Non-pigmented ciliary epithelial cell (primary cell): ENCODE results near the gene KIAA1217.
"Not testable (repeated sequence)": the region's sequence is repeated elsewhere in the genome, so short reads cannot be mapped to it uniquely, and the experiment has no call there.

Source experiments
- DNase-seq: peaks from one replicate; pipeline ENCODE4 v3.0.0-alpha.2; 2010; ENCODE audit warnings: low read depth

KIAA1217 gene

DNA sequence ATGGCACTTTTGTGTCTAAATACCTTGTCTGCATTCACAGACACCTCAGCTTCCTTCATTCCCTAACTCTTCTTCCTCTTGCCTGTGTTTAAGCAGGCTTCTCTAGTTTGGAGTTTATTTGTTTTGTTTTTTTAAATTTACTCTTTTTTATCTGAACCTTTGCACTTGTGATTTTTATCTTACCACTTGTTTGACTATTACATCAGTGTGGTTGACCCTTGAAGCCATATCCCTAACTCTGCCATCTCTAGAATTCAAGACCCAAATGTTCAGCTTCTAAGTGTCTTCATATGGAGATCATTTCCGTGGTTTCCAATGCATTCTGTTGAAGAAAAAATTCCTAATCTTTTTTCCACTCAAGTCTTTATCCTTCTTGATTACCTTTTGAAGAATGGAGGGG is 233.3 kb downstream of the KIAA1217 start:
- DNase-seq: no peak

DNA sequence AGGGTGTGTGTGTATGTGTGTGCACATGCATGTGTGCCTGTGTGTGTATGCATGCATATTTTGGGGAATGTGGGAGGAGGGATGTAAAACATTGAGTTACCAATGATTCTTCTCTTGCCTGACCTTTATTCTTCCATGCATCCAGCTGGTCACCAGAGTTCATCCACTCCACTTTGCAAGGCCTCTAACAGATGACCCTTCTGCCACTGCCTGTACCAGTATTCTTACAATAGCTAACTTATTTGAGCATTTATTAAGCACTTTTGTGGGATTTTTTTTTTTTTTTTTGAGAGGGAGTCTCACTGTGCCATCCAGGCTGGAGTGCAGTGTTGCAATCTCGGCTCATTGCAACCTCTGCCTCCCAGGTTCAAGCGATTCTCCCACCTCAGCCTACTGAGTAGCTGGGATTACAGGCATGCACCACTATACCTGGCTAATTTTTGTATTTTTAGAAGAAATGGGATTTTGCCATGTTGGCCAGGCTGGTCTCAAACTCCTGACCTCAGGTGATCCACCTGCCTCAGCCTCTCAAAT is 233.8 kb downstream of the KIAA1217 start:
- not testable (repeated sequence) for DNase-seq

DNA sequence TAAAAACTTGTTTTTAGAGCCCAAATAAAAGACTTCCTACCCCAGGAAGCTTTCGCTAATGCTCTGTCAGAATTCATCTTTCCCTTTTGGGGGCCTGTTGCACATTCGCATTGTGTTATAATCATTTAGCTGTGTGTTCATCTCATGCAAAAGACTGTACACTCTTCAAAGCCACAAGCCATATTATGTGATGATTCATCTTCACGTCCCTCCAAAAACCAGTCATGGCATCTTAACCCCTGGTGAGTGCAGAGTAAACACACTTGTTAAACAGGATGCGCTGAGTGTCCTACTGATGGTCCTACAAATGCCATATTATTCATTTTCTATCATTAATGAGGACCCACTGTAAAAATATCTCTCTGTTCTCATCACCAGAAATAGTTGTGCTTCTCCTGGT is 235.4 kb downstream of the KIAA1217 start:
- peak; percentile 83 for DNase-seq

DNA sequence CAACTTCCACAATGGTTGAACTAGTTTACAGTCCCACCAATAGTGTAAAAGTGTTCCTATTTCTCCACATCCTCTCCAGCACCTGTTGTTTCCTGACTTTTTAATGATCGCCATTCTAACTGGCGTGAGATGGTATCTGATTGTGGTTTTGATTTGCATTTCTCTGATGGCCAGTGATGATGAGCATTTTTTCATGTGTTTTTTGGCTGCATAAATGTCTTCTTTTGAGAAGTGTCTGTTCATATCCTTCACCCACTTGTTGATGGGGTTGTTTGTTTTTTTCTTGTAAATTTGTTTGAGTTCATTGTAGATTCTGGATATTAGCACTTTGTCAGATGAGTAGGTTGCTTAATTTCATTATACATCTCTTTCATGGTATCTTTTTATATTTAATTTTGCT is 237.0 kb downstream of the KIAA1217 start:
- DNase-seq: not testable (repeated sequence)

DNA sequence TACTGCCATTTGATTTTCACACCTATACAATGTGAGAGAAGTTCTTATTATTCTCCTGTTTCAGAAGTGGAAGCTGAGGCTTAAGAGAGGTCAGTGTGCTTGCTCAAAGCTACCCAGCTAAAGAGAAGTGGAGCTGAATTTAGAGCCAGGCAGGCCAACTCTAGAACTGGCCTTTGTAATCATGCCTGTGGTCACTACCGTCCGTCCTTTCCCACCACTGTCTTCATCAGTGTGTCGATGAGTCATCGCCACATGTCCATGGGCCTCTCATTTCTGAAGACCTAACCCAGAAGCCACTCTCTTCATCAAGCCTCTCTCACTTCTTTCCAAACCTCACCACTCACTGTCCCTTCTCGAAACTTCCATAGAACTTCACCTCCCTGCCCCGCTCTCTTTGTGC is 237.8 kb downstream of the KIAA1217 start:
- peak; percentile 95 for DNase-seq

DNA sequence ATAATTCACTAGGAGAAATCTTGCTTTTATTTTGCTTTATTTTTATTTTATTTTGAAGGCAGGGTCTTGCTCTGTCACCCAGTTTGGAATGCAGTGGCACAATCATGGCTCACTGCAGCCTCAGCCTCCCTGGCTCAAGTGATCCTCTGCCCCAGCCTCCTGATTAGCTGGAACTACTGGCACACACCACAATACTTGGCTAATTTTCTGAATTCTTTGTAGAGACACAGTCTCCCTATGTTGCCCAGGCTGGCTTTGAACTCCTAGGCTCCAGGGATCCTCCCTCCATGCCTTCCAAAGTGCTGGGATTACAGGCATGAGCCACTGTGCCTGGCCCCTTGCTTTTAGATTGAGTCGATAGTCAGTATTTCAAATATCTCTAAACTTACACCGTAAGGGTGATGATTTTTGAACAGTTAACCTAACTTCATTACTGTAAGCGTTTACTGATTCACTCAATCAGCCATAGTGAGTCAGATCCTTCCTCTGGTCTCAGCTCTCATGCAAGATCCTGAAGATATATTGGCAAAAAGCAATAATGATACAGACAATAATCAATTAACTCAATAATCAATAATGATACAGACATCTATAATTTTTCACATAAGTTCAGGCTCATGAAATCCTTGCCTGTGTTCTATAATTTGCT is 239.5 kb downstream of the KIAA1217 start:
- peak; percentile 32 for DNase-seq

DNA sequence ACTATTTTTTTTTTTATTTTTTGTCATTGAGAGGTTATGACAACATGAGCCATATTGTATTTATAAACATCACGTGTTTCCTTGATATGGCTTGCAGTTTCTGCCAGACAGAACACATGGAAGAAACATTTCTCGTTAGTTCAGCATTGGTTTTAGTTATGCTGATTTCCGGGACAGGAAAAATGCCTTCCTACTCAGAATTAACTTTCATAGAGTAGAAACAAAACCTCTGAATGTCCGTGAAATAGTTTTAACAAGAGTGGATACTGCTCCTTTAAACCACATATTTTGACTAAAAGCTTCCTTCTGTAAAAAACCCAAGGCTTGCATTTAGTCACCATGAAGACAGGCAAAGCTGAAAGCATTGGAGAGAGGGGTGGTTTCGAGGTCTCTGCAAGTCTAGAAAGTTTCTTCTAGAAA is 240.4 kb downstream of the KIAA1217 start:
- no peak for DNase-seq

DNA sequence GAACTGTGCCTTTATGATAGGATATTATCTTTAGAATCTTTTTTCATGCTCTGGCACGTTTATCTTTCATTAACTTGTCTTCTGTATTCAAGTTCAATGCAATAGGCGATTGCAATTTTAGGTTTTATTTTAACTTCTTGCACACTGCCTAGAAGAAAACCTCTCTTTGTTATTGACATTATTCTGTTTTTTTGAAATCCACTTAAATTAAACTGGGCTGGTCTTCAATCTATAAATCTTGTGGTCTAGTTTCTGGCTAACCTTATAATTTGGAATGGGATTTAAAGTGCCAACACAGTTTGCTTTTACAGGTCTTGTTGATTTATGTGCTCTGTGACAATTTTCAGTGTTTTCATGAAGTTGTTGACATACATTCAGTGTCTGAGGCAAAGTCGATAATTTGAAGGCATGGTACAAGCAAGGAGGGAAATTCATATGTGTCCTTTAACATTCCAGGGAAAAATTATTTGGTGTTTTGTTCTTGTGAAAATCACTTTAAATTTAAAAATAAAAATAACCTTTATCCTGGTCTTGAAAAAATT is 240.9 kb downstream of the KIAA1217 start:
- no peak for DNase-seq

DNA sequence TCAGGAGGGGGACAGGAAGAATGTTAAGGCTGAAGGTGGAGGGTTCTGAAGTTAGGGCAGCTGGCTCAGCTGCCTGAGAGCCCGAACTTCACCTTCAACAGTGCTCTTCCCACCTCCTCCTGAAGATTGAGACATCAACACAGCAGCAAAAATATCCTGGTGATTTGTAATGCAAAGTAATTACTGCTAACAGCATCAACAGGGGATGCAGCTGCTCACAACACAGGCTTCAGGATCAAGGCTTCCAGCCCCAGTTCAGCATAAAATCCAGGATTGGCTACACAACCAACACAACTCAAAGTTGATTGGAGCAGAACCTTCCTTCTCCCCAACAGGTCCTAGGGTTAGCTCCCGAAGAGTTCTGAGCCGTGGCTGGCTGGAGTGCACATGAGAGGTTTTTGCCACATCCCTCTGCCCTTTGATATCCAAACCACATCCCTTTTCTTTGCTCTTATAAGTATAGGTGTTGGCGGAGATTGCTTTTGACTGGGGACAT is 242.4 kb downstream of the KIAA1217 start:
- DNase-seq: no peak

DNA sequence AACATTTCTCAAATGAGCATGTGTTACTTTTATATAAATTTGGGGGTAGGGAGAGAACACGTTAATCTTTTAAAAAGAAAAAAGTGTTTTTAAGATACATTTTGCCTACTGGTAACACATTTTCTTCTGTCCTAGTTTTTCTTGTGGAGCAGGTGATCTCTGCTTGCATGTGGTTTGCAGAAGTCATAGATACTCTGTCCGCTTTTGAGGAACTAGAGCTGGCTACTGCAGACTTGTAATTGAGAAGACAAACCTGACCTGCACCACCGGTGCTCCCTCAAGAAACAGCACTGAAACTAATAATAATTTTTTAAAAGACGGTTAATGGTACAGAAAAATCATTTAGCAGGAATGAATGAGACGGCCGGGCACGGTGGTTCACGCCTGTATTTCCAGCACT is 243.1 kb downstream of the KIAA1217 start:
- DNase-seq: no peak

DNA sequence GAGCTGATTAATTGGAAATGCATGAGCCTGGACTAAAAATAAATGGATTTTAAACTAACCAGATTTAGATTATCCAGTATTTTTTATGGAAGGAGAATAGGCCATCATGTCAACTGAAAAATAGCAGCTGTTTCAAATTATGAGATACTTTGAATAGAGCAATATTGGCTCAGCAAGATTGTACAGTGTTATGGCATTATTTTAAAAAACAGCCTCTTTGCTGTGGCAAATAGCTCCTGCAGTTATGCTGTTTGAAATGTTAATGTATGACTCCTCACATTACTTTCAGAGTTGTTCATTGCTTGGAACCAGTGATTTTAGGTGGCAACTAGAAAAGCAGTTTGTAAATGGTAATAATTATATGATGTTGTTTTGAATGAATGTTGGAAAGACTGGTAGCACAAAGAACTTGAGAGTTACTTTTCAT is 244.5 kb downstream of the KIAA1217 start:
- DNase-seq: no peak

DNA sequence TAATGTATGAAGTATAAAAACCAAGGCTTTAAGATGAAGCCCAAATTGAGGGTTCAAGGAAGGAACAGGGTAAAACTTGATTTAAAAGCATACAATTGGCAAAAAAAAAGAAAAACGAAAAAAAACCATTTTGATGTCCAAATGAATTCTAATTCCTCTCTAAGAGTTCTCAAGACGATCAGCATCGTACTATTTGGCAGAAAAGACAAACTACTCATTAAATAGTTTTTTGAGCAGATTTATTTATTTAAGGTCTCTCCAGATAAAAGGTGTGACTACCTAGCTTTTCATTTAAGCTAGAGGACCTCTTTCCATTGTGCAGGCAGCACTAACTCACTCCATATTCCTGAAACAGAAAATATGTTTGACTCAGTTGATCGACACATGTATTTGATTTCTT is 245.0 kb downstream of the KIAA1217 start:
- DNase-seq: no peak

DNA sequence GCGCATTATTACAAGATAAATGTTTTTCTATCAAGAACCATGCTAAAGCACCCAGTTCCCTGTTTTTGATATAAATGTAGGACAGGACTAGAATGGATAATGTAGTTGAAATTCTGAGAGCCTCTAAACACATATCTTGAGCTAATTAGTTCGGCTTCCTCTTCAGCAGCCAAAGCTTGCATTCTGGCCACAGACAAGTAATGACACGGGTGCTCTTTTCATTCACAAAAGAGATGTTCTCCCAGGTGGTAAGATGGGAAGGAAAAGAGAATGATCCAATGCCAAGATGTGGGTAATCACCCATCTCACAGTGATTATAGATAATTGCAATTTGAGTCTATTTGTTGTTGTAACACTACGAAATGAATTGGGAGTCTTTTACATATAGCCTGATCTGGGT is 246.5 kb downstream of the KIAA1217 start:
- DNase-seq: no peak

DNA sequence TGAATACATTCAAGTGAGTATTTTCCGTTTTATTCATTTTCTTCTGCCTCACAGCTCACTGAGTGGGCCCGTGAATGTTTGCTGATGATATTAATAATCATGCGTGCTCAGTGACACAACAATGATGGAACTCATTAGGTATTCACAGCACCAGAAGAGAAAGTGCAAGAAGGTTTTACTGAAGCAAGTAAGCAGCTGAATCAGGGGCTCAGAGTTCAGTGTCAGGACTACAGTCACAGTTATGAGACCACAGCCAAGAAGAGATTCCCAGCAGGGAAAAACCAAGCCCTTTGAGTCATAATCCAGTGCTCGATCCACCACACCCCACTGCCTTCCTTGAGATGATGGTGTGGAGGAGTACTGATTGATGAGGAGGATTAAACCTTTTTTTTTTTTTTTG is 247.4 kb downstream of the KIAA1217 start:
- DNase-seq: peak; percentile 89

DNA sequence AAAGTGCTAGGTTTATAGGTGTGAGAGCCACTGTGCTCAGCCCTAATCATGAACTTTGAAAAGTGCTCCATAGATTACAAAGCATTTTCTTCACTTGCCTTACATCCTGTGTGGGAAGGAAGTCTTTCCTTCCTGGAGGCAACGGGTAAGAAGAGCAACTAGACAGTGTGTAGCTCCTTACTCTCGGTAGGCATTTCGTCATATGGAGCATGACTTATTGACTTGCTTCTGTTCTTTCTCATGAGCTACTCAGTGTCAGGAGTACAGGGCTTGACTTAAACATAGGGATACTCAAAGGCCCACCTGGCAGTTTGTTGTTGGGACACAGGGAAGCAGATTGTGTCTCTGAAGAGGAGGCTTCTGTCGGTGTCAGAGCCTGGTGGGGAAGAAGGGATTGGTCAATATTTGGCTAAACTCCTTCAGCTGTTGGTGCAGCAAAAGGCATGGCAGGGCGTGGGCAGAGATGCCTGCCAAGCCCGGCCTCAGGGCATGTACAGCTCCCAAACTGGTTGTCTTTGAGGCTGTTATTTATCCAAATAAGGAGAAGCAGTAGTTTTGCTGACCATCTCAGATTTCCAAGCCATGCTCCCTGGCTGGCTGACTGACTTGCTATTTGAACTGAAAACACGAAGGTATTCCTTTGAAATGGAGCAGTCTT is 248.9 kb downstream of the KIAA1217 start:
- DNase-seq: no peak

DNA sequence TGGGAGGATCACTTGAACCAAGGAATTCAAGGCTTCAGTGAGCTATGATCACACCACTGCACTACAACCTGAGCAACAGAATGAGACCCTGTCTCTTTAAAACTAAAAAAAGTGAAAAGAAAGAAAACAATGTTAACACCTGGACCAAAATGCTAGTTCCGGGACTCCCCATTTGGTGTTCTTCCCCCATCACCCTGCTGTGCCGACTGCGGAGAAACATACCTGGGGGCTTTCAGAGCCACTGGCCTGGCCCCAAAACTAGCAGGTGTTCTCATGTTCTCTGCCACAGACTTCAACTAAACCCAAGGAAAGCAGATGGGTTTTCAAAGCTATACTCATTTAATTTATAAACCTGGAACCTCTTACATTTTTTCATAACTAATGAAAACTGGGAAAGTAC is 250.9 kb downstream of the KIAA1217 start:
- DNase-seq: no peak

DNA sequence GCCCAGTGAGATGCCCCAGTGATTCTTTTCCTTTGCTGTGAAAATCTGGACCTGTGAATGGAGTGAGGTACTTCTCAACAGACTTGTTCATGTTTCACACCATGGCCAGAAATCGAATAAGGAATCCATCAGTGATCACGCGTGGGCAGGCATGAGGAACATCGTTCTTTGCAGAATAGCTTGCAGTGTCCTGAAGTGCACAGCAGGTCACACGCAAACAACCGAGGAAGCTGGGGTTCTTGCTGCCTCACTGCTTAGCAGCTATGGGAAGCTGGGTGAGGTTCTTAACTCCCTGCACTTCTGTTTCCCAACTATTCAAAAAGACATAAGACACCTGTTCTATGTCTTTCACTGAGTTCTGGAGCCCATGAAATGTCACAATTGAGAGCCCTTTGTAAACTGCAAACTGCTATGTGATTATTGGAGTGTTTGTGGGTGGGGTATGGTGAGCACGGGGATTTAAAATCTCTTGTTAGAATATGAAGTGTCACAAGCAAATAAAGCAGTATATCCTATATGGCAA is 253.4 kb downstream of the KIAA1217 start:
- no peak for DNase-seq

DNA sequence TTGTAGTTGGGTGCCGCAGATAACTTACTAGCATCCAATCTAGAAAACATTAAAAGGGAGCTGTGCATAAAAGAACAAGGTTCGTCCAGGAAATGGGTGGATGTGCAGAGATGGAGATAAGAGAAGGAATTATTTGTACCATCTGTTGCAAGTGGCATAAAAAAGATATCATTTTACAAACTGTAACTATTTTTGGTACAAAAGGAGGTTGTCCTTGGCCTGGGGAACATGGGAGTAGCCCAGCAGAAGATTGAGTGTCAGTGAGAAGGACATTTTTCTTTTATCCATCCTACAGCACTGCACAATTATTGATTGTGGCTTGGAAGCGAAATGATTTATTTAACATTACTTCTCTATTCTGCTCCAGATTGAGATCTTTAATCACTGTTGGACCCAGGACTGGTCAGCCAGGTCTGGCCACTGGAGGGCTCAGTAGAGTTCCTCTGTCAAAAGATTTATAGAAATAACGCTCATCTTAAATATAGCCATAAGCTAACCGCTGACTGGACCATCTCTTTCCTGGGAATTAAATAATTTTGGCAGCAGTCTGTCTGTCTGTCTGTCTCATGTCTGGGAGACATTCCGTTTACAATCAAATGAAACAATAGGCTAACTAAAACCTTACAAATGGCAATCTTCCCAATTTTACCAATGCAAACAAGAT is 254.1 kb downstream of the KIAA1217 start:
- no peak for DNase-seq

DNA sequence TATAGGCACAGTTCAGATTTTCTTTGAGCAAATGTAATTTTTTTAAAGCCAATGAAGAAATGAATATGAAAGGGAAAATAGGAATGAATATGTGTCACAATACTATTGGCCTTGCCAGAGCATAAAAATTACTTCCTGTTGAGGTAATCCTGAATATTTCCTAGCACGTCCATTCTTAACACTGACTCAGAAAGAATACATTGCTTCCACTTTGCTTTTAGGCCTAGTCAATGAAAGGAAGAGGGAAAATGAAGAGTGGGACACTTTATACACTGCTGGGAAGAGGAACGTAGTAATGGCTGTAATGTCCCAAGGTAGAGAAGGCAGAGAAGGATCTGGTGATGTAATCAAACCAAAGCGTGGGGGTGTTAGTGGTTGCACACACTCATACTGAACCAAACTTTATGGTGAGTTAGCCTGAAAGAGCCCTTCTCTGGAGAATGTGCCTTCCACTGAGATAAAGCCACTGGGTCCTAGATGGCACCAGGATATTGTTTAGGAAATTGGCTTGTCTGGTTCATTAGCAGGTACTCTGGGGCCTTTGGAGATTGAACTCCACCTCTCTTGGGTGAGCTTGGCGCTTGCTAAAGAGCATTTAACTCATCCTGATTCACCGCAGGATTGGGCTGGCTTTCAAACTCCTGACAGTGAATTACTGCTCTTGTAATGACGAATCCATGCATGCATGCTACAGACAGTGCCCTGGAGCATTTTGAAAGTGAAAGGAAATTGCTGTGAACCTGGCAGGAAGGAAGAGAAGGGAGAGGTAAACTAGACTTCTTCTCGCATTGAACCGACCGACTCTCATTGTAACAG is 254.9 kb downstream of the KIAA1217 start:
- DNase-seq: no peak

DNA sequence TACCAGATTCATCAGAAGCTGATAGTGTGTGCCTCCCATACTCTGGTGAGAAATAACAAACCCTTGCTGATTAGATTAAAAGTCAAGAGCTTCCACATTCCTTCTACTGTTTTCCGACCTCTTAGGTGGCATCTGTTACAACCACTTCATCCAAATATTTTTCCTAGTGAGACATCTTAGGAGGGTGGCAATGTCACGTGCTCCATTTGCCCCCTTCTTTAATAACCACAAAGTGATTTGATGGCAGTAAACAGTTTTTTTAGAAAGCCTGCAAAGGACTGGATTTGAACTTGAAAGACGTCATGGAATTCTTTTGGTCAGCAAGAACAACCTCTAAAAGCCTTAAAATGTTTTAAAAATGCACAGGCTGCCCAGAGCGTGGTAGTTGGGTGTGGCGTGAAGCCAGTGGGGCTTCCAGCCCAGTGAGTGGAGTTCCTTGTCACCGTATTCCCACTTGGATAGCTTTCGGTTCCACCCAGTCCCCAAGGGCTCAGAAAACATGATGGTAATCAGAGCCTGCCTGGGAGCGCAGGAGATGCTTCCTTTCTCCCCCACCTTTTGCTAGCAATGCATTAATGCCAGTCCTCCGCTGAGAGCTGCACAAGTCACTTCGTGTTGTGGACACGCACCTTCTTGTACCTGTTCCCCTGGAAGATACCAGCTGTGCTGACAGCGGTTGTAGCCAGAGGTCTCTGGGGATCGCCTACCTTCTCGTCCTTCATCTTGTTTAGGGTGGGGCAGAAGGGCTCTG is 256.4 kb downstream of the KIAA1217 start:
- DNase-seq: no peak
